GM21786 (cell line): ENCODE measurements around the gene PPRC1.
"Not testable (repeated sequence)": the region's sequence is repeated elsewhere in the genome, so short reads cannot be mapped to it uniquely, and the experiment has no call there.

Source experiments
- ATAC-seq: cut with Tn5 transposase; IDR thresholded peaks from one replicate; pipeline ENCODE4 v1.9.1; 2021; ENCODE audit not compliant: unreplicated experiment

The PPRC1 gene

DNA sequence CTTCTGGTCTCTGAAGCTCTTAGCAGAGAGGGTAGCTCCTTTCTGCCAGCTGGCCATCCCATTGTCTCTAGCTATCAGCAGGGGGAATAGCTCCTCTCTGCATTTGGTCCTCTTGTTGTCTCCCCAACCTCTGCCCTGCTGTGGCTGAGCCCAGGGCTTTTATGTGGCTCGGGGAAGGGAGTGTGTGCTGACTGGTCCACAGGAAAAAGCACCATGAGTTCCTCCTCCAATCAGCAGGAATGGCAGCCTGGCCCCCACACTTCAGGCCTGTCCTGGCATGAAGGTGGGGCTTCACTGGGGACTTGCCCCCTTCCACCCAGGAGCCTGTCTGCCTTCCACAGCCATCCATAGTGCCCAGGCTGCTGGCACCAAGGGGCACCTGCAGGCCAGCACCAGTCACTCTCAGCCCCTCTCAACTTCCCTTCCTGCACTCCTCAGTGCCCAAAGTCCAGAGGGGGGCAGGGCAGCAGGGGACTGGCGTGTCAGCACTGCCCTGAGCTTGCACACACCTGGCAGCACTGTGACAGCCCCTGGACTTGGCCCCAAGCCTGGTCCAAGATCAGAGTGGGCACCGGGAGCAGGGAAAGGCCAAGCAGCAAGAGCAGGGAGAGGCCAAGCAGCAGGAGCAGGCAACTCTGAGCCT is 55.6 kb downstream of the PPRC1 start:
- no peak for ATAC-seq

GRCh38 chr10:102188941-102189898 is 56.4 kb downstream of the PPRC1 start:
- ATAC-seq, result not testable (repeated sequence)

- ATAC-seq, result no peak
Observed at GRCh38 chr10:102191956-102192355, 59.1 kb downstream of the PPRC1 start.

DNA sequence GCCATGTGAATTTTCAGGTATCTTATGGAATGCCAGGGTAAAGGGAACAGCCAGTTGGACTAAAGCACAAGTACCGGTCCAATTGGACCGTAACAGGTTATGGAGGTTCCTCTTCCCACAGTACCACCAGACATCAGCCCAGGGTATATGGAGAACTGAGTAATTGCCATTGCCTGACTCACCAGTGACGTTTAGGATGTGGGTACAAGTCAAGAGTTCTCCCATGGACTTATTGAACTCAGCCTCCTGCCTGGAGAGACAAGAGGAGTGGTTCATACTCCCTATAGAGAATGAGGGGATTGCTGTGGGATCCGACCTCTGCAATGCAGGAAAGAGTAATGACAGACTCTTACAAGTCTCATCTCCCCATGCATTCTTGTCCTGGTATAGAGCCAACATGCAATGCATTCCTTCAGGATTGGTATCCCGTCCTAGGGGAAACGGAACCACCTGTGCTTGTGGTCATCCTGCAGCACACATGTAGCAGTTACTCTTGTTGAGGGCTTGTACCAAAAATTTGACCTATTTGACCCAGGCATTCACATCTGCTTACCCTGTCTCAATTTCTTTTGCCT is 62.5 kb downstream of the PPRC1 start:
- ATAC-seq, result no peak

DNA sequence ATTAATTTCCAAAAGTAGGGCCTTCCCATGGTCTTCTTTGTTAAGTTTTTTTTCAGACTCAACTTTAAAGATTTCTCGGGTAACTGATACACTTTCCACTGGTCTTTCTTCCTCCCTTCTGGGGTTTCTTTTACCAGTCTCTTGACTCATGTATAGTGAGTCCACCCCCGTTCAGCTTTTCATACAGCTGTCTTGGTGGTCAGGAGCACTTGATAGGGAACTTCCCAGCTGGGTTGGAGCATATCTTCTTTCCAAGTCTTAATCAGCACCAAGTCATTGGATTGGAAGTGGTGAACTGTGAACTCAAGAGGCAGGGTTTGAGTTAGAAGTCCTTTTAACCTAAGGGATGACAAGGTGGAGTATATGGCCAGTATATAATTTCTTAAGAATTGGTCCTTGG is 64.1 kb downstream of the PPRC1 start:
- no peak for ATAC-seq

DNA sequence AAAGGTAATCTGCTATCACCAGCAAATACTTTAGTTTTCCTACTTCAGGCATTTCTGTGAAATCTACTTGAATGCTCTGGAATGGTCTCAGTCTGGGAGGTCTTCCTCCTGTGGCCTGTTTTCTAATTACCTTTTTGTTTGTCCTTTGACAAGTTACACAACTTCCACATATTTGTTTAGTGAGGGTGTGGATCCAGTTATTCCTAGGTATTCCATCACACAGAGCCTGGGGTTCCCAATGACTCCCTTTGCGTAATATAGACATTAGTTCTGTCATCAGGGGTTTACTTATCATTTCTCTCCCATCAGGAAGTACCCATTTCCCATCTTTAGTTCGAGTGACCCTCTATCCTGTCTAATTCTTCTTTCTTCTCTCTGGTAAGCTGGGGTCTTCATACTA is 65.2 kb downstream of the PPRC1 start:
- ATAC-seq, result no peak
